ENCODE data around the gene REXO4.
A peak's percentile ranks its signal among the peaks of the same experiment; 100 is the strongest.

REXO4 gene

DNA sequence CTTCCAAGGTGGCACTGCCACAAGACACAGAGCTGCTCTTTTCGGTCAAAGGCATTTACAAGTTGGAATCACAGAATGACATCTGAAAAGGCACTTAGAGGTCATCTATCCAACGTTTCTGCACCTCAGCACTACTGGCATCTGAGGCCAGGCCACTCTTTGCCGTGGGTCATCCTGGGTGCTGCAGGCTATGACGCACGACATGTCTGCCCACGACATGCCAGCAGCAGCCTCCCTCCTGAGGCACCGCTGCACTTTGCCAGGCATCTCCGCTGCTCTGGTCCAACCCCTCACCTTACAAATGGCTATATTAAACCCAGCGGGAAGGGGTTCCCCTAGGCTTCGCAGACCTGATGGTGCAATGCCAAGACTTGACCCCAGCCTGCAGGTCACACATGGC, 50.0 kb downstream of the REXO4 start:
- no peak for DNase-seq (ENCODE audit: low read depth in 3 of 3)

- DNase-seq (ENCODE audit: low read depth in 3 of 3): no peak
Measured at GRCh38 chr9:133367221-133367620, 50.6 kb downstream of the REXO4 start.

DNA sequence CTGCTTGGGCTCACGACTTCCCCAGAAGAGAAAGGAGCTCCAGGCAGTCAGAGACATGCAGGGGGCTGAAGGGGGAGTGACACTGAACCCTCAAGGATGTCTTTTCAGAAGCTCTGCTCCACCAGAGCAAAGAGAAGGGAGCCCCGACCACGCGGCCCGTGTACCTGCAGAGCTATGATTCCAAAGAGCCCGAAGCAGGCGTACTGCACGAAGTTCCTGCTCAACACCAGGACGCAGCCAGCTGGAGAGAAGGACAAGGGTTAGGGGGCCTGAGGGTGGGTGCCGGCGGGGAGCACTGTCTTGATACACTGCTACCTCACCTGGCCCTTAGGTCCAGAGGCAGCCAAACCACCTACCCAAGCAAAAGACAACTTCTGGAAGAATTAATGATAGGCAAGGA, 51.4 kb downstream of the REXO4 start:
- no peak for DNase-seq (ENCODE audit: low read depth in 3 of 3)

DNA sequence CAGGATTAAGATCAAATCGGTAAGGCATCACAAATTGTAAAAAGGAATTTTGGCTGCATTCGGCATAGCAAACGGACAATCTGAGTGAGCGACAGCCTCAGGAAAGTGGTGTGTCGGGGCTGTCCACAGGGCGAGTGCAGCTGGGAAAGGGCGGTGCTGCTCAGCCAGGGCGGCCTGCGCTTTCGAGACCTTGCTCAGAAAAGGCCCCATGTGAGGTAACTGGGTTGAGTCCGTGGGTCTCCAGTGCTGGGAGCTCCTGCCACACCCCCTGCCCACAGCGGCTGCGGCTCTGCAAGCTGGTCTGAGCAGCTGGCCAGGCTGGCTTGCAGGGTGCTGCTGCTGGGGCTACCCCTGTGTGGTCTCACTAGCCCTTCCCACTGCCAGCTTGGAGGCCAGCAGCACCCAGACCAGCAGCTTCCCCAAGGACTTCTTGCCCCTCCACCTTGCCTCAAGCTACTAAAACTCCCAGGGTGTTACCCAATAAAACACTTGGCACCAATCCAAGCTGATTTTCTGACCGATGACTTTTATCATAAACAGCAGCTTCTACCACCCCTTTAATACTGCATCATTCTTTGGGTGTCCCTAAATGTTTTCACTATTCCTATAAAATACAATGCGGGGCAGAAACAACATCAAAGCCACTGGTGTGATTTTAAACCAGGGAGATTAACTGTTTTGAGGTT, 55.3 kb downstream of the REXO4 start:
- no peak for DNase-seq (ENCODE audit: low read depth in 3 of 3)

GRCh38 chr9:133361507-133362092, 56.2 kb downstream of the REXO4 start:
- DNase-seq (ENCODE audit: low read depth in 3 of 3): no peak

DNA sequence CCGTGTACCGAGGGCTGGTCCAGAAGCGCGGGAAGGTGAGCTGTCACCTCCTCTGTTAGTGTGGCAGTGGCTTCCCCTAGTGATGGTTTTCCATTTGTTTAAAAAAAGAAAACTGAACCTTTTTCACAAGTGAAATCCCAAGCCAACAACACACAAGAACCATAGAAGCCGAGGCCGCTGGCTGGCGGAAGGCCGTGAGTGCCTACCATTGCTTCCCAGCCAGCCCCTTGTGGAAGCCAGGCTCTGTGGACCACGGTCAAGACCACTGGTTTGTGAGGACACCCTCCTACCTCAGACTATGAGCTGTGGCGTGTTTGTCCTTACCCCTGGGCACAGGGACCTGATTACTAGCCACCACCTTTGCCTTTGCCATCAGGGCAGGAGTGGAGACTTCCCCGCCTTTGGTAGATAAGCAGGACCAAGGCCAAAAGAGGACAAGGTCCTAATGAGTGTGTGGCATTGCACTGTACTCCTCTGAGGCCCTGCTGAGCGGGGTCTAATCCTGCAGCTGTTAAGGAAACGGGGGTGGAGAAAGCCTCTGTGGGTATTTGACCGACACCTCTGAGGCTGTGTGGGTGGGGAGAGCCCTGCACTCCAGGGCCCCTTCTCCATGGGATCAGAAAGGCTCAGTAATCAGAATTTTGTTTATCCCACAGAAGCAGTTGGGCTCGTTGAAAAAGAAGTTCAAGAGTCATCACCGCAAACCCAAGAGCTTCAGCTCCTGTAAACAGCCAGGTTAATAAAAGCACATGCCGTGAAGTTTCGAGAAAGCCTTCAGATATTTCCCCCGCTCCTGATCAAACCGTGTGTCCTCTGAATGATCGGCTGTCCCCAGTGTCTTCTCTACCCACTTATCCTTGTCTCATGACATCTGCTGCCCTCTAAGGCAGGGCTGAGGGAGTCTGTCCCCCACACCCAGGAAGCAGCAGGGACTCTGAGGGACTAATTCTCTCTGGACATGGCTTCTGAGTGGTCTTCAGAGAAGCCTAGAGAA, 57.1 kb downstream of the REXO4 start:
- DNase-seq (ENCODE audit: low read depth in 3 of 3): no peak

- no peak for DNase-seq (ENCODE audit: low read depth in 3 of 3)
Measured at GRCh38 chr9:133359399-133360175, 58.2 kb downstream of the REXO4 start.

DNA sequence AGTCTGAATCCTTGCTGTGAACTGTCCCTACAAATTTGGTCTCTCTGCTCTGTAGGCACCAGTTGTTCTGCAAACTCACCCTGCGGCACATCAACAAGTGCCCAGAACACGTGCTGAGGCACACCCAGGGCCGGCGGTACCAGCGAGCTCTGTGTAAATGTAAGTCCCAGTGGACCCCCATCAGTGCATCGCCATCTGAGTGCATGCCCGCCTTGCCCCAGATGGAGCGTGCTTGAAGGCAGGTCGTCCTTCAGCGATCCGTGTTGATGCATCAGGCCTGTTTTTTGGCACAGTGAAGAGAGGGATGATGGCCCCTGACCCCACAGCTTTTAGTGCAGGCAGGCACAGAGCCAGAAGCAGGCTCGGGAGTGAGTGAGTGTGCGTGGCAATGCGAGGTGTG, 60.2 kb downstream of the REXO4 start:
- no peak for DNase-seq (ENCODE audit: low read depth in 3 of 3)

DNA sequence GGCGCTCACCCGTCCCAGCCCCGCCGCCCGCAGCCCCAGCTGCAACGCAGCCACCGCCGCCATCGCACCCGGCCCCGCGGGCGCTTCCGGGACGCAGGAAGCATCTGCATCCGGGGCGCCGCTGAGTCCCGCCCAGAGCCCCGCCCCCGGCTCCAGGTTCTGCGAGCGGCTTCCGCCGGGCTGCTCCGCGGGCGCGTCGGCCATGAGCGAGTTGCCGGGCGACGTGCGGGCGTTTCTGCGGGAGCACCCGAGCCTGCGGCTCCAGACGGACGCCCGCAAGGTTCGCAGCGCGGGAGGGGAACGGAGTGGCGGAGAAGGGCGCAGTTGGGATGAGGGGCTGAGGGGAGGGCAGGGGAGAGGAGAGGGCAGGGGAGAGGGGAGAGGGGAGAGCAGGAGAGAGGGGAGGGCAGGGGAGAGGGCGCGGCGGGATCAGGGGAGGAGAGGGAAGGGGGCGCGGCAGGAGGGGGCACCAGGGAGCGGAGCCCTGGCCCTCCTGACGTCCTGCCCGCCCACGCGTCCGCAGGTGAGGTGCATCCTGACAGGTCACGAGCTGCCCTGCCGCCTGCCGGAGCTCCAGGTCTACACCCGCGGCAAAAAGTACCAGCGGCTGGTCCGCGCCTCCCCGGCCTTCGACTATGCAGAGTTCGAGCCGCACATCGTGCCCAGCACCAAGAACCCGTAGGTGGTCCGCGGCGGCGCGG, 61.3 kb downstream of the REXO4 start, which contains the start of the genes SURF1 and SURF2:
Gene SURF1, minus strand, starts transcription at position 97 of the 701 bp plus-strand sequence. Its CDS starts 34 bp downstream, at position 63.
Gene SURF2, plus strand, starts transcription at position 160 of the 701 bp plus-strand sequence. Its CDS starts 43 bp downstream, at position 203.
- peak; percentile 79 to 90 (median 82) for DNase-seq (ENCODE audit: low read depth in 3 of 3)

All from stimulated activated CD4-positive, alpha-beta T cell treated with anti-CD3 and anti-CD28 coated beads, TNF-alpha, amount 100 ng/mL, for 48 hours (primary cell).